Umbilical cord (tissue), 2 donors: Measurements from ENCODE around the gene PLEKHM3. TPM values are rescaled to one million over a fixed set of nuclear protein-coding genes. Genes with fewer than 3 reads are reported as not detected.

ENCODE experiments used
- DNase-seq: peaks from one replicate; pipeline ENCODE4 v3.0.0-alpha.2; 2015; ENCODE audit warnings: low spot score
- total RNA-seq: library from RNA; depleted of rRNA; stranded (reverse); fragments of >200 nt; gene quantifications from one replicate; pipeline ENCODE4 v1.2.3, GENCODE V29; 2014; ENCODE audit warnings: low replicate concordance; ENCODE audit not compliant: insufficient read depth

The PLEKHM3 gene, protein sequence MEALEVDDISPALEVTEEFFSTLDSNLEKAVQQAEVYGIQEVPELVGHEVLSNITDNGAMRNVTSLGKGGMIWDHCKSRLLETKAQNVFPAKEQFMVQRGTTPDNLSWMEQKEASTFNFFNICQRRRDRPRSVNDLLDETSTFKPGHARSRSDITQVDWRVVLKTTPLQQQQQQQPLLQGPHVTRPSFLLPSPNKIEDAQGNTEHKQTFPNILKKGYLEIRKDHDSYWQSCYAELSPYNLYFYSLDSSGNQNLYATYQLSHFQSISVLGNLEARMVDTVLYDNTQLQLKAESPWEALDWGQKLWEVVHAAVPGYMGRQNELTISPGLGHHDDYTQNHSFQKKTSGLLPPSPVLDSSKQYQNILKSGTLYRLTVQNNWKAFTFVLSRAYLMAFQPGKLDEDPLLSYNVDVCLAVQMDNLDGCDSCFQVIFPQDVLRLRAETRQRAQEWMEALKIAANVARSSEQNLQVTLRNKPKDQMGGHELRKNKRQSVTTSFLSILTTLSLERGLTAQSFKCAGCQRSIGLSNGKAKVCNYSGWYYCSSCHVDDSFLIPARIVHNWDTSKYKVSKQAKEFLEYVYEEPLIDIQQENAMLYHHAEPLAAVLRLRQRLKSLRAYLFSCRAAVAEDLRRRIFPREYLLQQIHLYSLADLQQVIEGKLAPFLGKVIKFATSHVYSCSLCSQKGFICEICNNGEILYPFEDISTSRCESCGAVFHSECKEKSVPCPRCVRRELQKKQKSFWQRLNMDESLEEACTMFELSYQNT
- 27.0 TPM for total RNA-seq

DNA sequence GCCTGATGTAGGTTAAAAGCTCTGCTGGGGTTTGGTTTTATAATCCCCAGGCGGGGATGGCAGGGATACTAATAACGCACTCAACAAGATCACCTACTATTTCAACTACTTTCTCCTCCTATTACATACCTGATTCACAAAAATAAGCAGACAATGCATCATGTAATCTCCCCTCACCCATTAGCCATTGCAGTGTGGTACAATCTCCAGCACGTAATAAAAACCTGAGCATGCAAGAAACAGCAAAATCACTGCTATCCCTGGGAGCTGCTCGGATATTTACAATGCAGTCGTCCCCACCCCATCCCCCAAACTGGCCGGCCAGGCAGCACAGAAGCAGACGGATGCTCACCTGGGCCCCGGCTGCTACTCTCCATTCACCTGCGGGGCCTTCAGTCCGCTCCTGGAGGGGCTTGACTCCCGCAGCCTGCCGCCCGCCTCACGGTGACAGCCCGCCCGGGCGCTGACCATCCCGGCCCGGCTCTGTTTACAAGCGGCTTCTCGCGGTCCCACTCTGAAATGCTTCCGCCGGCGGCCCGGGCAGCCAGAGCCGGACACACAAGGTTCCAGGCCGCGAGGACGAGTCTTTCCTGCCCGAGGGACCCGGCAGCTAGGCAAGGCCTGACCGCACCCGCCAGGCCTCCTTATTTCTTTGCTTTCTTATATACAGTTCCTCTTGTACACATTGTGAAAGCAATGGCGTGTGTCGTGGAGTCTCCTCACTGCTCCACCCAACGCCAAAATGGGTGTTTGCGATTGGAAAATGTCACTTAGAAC is at the start of gene PLEKHM3:
Gene PLEKHM3 (minus strand): TSS at position 491 of the 777 bp plus-strand sequence. CDS start 23,888 bp downstream, outside the sequence.
- DNase-seq = peak; percentile 85

DNA sequence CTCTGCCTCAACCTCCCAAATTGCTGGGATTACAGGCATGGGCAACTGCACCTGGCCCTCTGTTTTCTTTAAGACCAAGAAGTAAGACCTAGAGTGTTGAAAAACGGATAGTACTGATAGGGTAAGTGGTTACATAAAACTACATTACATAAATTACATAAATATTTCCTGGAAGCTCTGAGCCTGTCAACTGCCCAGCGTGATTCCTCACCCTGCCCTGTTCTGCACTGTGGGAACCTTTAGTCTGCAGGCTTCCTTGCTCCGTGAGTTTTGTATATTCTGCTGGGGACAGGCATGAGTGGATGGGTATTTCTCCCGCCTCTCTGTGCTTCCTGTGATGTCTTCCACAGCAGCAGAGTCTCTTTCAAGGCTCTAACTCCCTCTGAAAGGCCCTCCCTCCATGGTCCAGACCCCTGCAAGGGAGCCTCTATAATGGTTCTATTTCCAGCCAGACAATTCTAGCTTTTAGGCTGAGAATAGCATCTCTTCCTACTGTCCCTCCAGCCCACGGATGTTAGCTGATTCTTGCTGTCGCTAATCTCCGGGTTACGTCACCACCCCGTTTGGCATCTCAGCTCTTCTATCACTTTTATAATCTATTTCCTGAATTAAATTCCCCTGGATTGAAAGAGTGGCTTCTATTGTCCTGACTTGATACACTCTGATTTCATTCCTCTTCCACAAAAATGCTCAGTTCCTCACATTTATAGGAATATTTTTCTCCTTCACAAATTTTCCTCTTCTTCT is 49.5 kb upstream of the PLEKHM3 start:
- DNase-seq = peak; percentile 38

DNA sequence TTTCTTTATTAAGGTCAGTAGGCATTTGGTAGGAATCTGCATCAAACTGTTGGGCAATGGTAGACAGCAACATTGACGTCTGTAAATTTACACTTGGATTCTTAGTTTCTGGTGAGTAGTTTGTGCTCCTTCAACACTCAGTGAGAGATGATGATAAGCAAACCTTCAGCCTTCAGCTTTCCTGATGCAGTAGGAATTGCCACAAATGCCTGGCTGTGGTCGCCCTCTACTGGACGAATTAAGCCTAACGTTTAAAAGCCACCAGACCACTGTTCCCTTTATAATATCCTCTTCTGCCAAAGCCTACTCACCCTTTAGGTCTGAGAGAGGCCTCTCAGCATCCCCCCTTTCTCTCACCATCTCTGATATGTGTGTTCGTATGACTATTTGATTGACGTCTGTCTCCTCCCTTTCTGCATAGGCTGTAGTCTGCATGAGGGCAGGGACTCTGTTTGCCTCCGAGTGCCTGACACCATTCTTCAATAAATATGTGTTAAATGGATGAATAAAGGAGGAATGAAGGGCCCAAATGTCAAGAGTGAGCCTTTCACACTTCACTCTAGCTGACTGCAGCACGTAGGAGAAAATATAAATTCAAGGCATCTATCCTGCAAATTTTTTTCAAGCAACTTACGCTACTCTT is 47.0 kb upstream of the PLEKHM3 start:
- peak; percentile 73 for DNase-seq

DNA sequence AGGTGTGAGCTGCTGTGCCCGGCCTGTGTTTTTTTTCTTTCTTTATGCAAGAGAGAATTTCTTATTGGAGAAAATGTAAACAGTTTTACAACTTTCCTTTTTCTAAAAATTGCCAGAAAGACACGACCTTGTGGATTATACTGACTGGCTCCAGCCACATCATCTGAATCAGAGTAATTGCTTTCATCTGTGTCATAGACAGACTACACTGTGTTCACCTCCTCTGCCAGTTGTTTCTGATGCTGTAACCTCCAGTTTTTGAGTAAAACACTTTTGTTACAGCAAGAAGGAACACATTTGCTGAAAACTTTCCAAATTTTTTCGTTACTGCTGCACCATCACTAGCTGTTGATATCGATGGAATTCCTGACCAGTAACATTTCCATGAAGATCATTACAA is 43.9 kb upstream of the PLEKHM3 start:
- DNase-seq = no peak

DNA sequence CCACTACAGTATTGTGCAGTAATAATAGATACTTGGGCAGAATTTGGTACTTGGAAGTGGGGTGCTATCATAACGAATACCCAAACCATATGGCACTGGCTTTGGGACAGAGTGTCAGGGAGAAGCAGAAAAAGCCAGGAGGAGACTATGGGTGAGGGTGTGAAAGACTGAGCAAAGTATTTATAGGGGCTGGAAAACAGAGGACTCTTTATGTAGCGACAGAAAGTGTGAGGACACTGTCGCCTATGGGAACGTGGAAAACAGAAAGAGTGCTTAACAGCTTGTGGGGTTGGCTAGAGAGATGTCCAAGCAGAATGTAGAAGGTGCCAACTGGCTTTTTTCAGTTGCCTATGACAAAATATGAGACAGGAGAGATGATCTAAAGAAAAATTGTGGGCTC is 40.7 kb upstream of the PLEKHM3 start:
- DNase-seq = no peak

DNA sequence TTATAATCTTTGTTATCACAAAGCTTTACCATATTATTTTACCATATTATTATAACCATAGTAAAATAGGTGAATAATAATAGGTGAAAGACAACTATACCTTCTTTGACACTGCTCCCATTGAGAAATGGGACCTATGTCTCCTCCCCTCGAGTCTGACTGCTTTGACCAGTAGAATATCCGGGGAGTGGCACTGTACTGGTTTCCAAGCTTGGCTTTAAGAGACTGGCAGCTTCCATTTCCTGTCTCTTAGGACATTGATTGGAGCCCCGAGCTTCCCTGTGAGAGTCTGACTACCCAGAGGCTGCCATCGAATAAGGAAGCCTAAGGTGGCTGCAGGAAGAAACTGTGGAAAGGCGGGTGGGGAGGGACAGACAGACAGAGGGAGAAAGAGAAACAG is 40.1 kb upstream of the PLEKHM3 start:
- DNase-seq = no peak

DNA sequence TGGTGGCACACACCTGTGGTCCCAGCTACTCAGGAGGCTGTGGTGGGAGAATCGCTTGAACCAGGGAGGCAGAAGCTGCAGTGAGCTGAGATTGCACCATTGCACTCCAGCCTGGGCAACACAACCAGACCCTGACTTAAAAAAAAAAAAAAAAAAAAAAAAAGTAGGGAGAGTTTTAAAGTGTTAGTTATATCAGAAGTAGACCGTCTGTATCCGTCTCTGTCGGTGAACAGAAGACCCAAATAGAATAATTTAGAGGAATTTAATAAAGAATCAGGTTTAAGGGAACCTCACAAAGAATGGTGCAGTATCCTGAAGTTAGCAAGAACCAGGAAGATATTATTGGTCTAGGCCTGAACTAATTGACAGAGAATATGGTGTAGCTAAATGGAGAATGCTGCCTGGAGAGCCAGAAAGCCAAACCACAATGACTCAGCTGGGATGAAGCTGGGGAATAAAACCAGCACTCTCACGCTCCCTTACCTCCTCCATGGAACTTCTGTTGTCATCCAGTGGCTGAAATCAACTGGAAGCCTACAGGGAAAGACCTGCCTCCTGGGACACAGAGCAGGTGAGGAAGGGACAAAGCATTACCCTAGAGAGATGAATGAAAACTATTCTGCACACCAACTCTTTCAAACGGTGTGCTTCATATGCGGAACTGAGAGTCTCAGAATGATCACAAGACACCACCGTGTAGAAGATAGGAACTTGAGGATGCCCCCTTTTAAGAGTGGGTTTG is 39.1 kb upstream of the PLEKHM3 start:
- DNase-seq = no peak

DNA sequence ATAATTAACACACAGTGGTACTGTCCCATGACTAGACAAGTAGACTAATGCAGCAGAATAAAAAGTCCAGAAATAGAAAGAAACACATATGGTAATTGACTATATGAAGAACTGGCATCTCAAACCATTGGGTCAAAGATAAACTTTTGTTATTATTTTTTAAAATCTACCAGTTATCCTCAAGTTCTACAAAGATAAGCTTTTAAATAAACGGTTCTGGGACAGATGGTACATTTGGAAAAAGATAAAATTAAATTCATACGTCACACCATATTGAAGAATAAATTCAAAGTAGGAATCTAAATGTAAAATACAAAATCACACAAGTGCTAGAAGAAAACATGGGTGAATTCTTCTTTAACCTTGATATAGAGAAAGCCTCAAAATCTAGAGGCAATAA is 37.6 kb upstream of the PLEKHM3 start:
- DNase-seq = no peak

DNA sequence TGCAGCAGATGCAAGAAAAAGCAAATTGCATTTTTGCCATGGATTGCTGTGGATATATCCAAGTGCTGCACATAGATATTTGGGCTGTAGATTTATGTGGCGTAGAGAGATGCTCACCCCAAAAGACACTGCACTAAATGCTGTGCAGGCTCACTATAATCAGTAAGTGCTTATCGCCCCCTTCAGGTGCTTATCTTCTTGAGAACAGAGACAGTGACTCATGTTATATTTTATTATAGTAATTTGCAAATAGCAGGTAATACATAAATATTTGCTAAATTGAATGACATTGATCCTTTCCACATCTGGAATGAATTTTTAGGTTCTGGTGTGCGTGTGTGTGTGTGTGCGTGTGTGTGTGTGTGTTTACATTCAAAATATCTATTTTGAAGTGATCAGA is 36.8 kb upstream of the PLEKHM3 start:
- DNase-seq = peak; percentile 22

DNA sequence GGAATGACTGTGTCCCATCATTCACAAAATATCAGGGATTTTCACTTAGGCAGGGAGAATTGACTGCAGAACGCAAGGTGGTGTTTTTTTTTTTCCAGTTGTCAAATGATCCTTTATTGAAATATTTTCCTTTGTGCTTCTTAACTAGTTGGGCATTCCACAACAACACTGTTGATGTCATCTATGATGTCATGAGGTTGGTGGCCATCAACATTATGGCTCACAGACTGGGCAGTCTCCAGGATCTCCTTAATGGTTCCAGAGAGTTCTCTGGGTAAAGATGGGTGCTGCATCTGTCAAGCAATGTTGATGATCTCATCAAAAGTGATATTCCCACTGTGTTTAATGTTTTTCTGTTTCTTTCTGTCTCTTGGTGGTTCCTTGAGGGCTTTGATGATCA is 31.8 kb upstream of the PLEKHM3 start:
- DNase-seq = no peak

DNA sequence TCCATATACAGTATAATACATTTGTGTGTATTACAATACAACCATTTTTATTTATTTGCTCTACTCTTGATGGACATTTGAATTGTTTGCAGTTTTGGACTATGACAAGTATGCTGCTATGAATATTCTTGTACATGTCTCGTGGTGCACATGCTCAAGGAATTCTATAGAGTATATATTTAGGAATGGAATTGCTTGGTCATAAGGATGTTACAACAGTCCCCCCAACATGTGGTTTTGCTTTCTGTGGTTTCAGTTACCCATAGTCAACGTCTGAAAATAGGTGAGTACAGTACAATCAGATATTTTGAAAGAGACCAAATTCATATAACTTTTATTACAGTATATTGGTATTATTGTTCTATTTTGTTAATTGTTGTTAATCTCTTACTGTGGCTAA is 24.1 kb upstream of the PLEKHM3 start:
- no peak for DNase-seq

DNA sequence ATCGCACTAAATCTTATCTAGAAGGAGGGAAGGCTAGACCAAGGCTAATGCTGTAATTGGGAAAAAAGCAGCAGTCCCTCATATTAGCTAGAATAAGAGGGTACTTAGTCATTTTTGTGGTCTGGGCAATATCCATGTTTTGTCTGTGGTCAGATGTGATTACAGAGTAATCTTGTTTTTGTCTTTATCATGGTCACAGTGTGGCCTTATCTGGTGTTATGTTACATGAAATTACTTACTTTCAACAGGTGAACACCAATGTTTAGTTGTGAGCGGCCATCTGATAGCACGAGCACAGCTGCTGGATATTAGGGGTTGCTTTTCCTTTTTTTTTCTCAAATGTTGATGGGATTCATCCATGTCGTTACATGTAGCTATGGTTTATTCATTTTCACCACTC is 23.7 kb upstream of the PLEKHM3 start:
- DNase-seq = no peak

DNA sequence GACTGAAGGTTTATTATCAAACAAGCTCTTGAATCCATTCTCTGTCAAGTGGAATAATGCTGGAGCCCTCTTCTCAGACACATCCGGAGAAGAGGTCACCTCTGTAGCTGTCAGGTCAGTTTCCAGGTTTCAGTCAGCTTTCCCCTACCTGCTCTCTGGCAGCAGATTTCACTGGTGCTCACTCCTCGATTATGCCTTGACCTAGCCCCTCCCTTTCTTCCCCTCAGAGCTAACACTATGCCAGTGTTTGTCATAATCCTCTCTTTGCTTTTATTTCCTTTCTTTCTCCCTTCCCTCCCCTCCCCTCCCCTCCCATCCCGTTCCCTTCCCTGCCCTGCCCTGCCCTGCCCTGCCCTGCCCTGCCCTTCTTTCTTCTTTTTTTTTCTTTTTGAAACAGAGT is 22.5 kb upstream of the PLEKHM3 start:
- no peak for DNase-seq

DNA sequence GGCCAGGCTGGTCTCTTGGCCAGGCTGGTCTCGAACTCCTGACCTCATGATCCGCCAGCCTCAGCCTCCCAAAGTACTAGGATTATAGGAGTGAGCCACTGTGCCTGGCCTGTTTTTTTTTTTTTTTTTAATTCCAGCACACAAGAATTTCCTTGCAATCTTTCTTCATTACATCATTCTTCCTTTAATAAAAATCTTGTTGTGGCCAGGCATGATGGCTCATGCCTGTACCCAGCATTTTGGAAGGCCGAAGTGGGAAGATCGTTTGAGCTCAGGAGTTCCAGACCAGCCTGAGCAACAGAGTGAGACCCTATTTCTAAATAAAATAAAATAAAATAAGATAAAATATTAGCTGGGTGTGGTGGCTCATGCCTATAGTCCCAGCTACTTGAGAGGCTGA is 21.4 kb upstream of the PLEKHM3 start:
- DNase-seq = no peak

DNA sequence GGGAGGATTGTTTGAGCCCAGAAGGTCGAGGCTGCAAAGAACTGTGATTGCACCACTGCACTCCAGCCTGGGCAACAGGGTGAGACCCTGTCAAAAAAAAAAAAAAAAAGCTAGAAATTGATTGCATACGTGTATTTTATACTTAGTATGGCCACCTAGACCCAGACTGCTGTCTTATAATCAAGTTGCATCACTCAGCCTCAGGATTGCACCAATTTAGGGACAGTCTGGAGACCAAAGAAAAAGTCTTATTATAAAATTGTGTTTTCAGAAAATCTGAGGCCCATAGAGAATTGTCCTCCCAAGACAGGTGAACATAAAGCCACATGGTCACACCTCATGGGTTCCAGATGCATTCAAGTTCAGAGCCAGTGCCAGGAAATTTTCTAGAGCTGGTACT is 17.1 kb upstream of the PLEKHM3 start:
- no peak for DNase-seq

DNA sequence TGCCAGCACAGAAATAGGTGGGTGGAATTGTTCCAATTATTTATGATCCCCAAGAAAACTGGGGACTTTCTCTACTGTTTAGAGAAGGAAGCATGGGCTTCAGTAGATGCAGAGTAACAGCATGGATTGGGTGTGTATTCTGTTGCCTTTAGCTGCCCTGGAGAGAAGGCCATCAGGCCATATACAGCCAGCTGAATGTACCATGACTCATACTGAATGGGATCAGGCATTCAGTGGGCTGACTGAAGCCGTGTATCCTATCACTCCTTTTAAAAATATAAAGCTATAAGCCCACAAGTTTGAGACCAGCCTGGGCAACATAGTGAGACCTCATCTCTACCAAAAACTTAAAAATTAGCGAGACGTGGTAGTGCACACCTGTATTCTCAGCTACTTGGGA is 16.7 kb upstream of the PLEKHM3 start:
- DNase-seq = peak; percentile 28

DNA sequence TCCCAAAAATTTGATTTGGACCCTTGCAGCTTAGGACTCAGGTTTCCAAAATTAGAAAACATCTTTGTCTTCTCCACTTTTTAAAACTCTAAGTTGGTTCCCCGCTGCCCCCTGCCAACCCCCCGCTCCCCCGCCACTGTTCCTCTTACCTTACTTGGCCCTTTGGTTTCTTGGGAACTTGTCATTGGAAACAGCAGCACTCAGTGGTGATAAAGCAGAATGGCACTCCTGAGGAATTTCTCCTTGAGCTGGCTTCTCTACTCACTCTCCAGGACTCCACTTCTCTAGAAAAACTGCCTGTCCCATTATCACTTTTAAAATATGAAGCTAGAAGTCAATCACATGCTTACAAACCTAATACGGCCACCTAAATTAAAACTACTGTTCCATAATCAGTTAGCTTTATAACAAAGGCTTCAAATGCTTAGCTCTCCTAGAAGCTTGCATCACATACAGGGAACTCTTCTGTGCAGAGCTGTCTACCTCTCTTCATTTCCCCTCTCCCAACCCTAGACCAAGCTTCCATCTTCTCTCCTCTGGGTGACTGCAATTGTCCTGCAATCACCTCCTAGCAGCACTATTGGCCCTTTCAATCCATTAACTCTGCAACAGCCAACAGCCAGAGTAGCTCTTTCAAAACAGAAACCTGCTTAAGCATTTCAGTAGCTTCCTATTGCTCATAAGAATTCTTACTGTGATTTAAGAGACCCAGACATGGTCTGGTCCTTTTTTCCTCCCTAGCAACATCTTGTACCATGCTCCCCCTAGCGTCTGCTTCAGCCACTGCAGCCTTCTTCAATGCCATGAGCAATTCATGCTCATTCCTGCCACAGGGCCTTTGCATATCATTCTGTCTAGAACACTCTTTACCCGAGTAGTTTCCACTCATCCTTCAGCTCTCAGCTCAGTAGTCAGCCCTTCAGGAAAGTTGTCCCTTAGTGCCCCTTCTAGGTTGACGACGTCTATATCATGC is 15.2 kb upstream of the PLEKHM3 start:
- peak; percentile 66 for DNase-seq

DNA sequence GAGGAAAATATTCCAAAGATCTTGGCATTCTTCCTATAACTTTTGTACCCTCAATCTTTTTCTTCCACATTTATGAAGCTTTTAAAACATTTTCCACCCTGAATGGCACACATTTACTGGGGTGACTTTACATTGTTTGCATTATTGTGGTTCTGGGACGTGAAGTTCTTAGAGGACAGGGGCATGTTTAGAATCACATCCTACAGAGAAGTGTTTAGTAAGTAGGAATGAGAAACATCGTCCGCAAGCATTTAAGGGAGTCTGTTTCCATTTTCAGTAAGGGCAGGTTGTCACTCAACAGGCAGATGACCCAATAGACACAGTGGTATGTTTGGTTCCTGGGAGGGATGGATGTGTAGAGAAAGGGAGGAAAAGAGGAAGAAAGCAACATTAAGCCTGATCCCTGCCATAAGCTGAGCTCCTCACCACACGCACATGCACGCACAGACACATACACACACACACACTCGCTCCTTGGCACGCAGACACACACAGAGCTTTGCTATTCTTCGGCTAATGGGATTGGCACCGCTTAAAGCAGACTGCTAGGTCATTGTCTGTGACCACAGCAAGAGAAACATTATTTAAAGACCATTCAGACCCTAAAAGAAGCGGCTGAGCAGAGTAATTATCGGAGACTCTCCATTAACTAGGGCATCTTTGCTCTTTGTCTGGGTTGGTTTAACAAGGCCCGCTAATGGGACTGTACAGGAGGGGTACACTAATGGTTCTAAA is 14.2 kb upstream of the PLEKHM3 start:
- DNase-seq = no peak
